ENCODE data around the gene CRHR2. TPM values are rescaled to one million over a fixed set of nuclear protein-coding genes. Genes with fewer than 3 reads are reported as not detected.

CRHR2 gene
- total RNA-seq, 1 donor from 2014 or later: not detected

DNA sequence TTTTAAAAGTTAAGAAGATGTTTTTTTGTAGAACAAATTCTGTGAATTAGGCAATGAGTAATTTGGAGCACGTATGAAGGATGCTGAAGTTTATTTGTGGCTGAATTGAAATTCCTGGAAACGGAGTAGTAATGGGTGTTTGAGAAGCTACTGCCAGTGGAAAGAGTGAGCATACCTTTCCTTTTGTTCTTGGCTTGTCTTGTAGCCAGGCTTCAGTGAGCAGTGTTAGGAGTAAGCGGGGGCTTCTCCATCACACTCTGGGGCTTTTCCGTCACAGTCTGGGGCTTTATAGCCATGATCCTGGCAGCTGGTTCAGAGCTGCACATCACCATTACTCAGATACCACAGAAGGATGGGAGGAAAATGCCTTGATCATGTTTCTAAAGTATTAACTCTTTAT, 55.2 kb downstream of the CRHR2 start:
- Histone ChIP-seq H3K27me3 (ENCODE audit: low read depth) (no peaks in the 10 kb centered on the region), H3K27ac (no peak overlapping the region), H3K36me3 (peaks cover 100% of the 10 kb centered on the region), H3K4me3 (no peak overlapping the region), H3K4me1 (no peaks in the 10 kb centered on the region), H3K9me3 (no peaks in the 10 kb centered on the region)
- TF ChIP-seq, protein P1, sequence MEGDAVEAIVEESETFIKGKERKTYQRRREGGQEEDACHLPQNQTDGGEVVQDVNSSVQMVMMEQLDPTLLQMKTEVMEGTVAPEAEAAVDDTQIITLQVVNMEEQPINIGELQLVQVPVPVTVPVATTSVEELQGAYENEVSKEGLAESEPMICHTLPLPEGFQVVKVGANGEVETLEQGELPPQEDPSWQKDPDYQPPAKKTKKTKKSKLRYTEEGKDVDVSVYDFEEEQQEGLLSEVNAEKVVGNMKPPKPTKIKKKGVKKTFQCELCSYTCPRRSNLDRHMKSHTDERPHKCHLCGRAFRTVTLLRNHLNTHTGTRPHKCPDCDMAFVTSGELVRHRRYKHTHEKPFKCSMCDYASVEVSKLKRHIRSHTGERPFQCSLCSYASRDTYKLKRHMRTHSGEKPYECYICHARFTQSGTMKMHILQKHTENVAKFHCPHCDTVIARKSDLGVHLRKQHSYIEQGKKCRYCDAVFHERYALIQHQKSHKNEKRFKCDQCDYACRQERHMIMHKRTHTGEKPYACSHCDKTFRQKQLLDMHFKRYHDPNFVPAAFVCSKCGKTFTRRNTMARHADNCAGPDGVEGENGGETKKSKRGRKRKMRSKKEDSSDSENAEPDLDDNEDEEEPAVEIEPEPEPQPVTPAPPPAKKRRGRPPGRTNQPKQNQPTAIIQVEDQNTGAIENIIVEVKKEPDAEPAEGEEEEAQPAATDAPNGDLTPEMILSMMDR (IDR thresholded peaks at IDR 0.05): no peak
- intact Hi-C loops (cut with DNase I): no loop called here
- DNase-seq: no peak
- ATAC-seq: no peak

DNA sequence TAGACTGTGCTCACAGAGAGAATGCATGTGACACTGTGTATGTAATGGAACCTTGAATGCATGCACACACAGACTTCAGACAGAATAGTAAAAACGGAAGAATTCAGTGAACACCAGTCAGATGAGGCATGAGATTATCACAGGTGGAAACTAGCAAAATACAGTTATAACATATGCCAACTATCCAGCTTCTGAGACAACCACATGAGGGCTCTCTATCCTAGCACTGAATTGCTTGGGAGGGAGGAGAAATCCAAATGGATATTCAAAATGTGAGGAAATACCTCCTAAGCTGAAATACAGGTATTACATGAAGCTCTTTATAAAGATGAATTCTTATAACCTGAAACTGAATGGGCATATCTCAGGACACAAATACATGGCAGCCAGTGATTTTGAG, 57.0 kb downstream of the CRHR2 start:
- ATAC-seq (no peak), DNase-seq (no peak)
- intact Hi-C loops (cut with DNase I): no loop called here
- Histone ChIP-seq H3K4me3 (no peak overlapping the region), H3K27ac (no peak overlapping the region), H3K27me3 (ENCODE audit: low read depth) (no peaks in the 10 kb centered on the region), H3K36me3 (peaks cover 100% of the 10 kb centered on the region), H3K9me3 (no peaks in the 10 kb centered on the region), H3K4me1 (no peaks in the 10 kb centered on the region)
- TF ChIP-seq, protein P1 (IDR thresholded peaks at IDR 0.05): no peak

DNA sequence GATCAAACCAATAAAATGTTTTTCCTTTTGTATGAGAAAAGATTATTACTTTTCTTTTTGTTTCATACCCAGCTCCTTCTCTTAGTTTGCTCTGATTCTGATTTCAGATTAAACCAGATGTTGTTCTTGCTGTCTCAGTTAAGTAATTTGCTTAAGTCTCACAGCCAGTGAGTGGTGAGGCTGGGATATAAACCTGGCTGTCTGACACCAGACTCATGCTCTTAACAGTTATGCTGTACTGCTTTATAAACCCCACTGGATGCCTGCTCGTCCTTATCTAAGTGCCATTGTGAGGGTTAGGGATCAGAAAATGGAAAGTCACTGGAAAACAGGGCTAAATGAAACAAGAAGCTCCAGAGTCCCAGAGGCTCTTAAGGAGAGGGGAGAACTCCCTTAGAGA, 63.3 kb downstream of the CRHR2 start:
- no peaks in the 10 kb centered on the region for H3K27me3 ChIP-seq (ENCODE audit: low read depth)
- no peak for DNase-seq
- H3K4me1 ChIP-seq: no peaks in the 10 kb centered on the region
- no peaks in the 10 kb centered on the region for H3K9me3 ChIP-seq
- intact Hi-C loops (cut with DNase I): no loop called here
- H3K27ac ChIP-seq: no peak overlapping the region
- no peak for ATAC-seq
- TF ChIP-seq, protein P1 (IDR thresholded peaks at IDR 0.05): no peak
- H3K36me3 ChIP-seq: peaks cover 99% of the 10 kb centered on the region
- no peak overlapping the region for H3K4me3 ChIP-seq

DNA sequence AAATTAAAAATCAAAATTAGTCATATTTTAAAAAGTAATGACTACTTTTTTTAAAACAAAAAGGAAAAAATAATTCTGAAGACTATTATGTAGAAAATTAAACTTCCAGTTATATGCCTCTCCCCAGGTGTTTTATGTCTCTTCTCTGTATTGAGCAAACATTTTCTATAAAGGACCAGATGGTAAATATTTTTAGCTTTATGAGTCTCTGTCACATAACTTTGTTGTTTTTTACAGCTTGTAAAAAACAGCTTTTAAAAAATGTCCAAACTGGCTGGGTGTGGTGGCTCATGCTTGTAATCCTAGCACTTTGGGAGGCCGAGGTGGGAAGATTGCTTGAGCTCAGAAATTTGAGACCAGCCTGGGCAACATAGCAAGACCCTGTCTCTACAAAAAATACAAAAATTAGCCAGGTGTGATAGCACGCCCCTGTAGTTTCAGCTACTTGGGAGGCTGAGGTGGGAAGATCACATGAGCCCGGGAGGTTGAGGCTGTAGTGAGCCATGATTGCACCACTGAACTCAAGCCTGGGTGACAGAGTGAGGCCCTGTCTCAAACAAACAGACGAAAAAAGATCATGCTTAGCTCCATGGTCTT, 64.1 kb downstream of the CRHR2 start:
- intact Hi-C loops (cut with DNase I): no loop called here
- H3K27me3 ChIP-seq (ENCODE audit: low read depth): no peaks in the 10 kb centered on the region
- no peak overlapping the region for H3K4me3 ChIP-seq
- TF ChIP-seq, protein P1 (IDR thresholded peaks at IDR 0.05): no peak
- H3K36me3 ChIP-seq: peaks cover 99% of the 10 kb centered on the region
- DNase-seq (no peak), ATAC-seq (no peak)
- no peaks in the 10 kb centered on the region for H3K9me3 ChIP-seq
- H3K27ac ChIP-seq: no peak overlapping the region
- no peaks in the 10 kb centered on the region for H3K4me1 ChIP-seq

DNA sequence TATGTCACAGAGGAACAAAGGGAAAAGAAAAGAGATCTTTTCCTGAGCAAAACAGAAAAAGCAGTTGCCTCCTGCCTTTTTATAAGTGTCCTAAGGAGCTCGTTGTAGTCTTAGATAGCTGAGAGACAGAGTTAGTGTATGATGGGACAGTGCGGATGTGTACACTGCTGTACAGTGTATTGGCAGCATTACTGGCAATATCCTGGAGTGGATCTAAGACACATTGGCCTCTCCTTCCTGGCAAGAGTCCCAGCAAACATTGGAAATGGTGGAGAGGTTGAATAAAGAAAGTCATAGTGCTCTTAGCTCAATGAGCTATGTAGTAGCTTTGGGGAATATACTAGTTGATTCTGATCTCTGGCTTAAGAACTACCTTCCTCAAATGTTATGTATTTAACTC, 64.9 kb downstream of the CRHR2 start:
- Histone ChIP-seq H3K4me1 (no peaks in the 10 kb centered on the region), H3K27ac (no peak overlapping the region), H3K4me3 (no peak overlapping the region), H3K9me3 (no peaks in the 10 kb centered on the region), H3K27me3 (ENCODE audit: low read depth) (no peaks in the 10 kb centered on the region), H3K36me3 (peaks cover 99% of the 10 kb centered on the region)
- DNase-seq: no peak
- TF ChIP-seq, protein P1 (IDR thresholded peaks at IDR 0.05): no peak
- ATAC-seq: peak in 1 of 2 donors; percentile 84
- intact Hi-C loops (cut with DNase I): no loop called here
